Transverse colon (tissue), 3 donors: Measurements from ENCODE around the gene S100G.

ENCODE experiments used
- CTCF ChIP-seq, 5 experiments: fragments of 200-600 bp in 3 of 5; fragments of 450-650 bp in 2 of 5; sonication (generic) in 3 of 5; IDR thresholded peaks; 1 replicate in 2 of 5; 2 replicates in 3 of 5; pipeline ENCODE4 v1.5.1; 2016 to 2017; ENCODE audit warnings: antibody characterized with exemption in 5 of 5, inconsistent platforms in 3 of 5, mild to moderate bottlenecking in 2 of 5, moderate library complexity in 1 of 5
- EP300 ChIP-seq: sonication (generic); formaldehyde crosslinking; IDR thresholded peaks from one replicate; pipeline ENCODE4 v1.6.1; 2017; ENCODE audit warnings: antibody characterized with exemption, low read depth
- POLR2A ChIP-seq: fragments of 450-650 bp; IDR thresholded peaks from one replicate; pipeline ENCODE4 v1.6.1; 2016; ENCODE audit warnings: antibody characterized with exemption, mild to moderate bottlenecking, moderate library complexity

- TF ChIP-seq POLR2A (no peak), CTCF (IDR thresholded peaks at IDR 0.05) (no peak), EP300 (no peak)
These were observed 43.7 kb upstream of the S100G start for GRCh38 chrX:16606142-16606720.
